Mesothelial cell of epicardium (in vitro differentiated cells): ENCODE results near the gene C16orf95. TPM values are rescaled to one million over a fixed set of nuclear protein-coding genes. Genes with fewer than 3 reads are reported as not detected.
A peak's percentile ranks its signal among the peaks of the same experiment; 100 is the strongest.

Experiments used
- DNase-seq, 2 experiments: peaks; one replicate each; pipeline ENCODE4 v3.0.0; 2021; ENCODE audit warnings: low spot score in 2 of 2; ENCODE audit not compliant: unreplicated experiment in 2 of 2
- H3K27ac Mint-ChIP-seq: 2 replicates; pipeline ENCODE4 v1.8.0; 2021; ENCODE audit warnings: mixed read lengths
- H3K27me3 Mint-ChIP-seq: 2 replicates; pipeline ENCODE4 v1.8.0; 2021; ENCODE audit warnings: low read depth, mixed read lengths
- H3K36me3 Mint-ChIP-seq: 2 replicates; pipeline ENCODE4 v1.8.0; 2021; ENCODE audit warnings: mixed read lengths
- H3K4me1 Mint-ChIP-seq: 2 replicates; pipeline ENCODE4 v1.8.0; 2021; ENCODE audit warnings: mixed read lengths
- H3K4me3 Mint-ChIP-seq: 2 replicates; pipeline ENCODE4 v1.8.0; 2021; ENCODE audit warnings: mild to moderate bottlenecking, moderate library complexity, mixed read lengths
- H3K9me3 Mint-ChIP-seq: 2 replicates; pipeline ENCODE4 v1.8.0; 2021; ENCODE audit warnings: mixed read lengths
- CTCF ChIP-seq: fragments of 200-600 bp; sonication (generic); IDR thresholded peaks from one replicate; pipeline ENCODE4 v1.5.0; 2021; ENCODE audit warnings: antibody characterized with exemption; ENCODE audit not compliant: unreplicated experiment
- total RNA-seq: library from RNA; stranded (reverse); gene quantifications from 3 replicates; pipeline ENCODE4 v1.2.1, GENCODE V29; 2021

The C16orf95 gene
- total RNA-seq, 1 donor from 2014 or later, result 4.6 TPM

GRCh38 chr16:87327798-87328495, 10.8 kb upstream of the C16orf95 start:
- Mint-ChIP-seq H3K27me3 (no peaks in the 10 kb centered on the region), H3K36me3 (peaks cover 5% of the 10 kb centered on the region), H3K9me3 (no peaks in the 10 kb centered on the region), H3K27ac (no peak overlapping the region), H3K4me1 (no peaks in the 10 kb centered on the region), H3K4me3 (no peak overlapping the region)
- DNase-seq, result no peak
- TF ChIP-seq CTCF, result no peak

- no peak overlapping the region for H3K4me3 Mint-ChIP-seq
- no peak for TF ChIP-seq CTCF
- H3K27ac Mint-ChIP-seq, result no peak overlapping the region
Observed at GRCh38 chr16:87326151-87326571, 9.0 kb upstream of the C16orf95 start.

DNA sequence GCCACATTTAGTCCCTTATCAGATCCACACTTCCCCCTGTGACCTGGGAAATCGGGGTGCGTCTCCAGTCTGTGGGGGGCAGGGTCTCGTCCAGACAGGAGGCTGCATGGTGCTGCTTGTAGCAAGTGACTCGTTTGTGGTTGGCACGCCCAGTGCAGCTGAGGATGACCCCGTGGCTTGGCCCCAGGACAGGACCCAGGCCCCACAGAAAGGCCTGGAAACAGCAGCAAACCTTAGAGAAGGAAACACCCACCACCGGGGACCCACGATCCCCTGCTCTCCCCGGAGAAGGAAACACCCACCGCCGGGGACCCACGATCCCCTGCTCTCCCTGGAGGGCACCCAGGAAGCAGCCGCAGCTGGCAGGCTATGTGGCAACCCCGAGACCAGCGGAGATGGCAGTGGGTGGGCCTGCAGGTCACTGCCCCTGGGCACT, 8.2 kb upstream of the C16orf95 start:
- Mint-ChIP-seq H3K36me3 (peaks cover 3% of the 10 kb centered on the region), H3K4me3 (no peak overlapping the region), H3K27me3 (no peaks in the 10 kb centered on the region), H3K4me1 (no peaks in the 10 kb centered on the region), H3K27ac (no peak overlapping the region), H3K9me3 (no peaks in the 10 kb centered on the region)
- TF ChIP-seq CTCF, result no peak
- DNase-seq, result no peak

More at GRCh38 chr16:87326151-87326571, 9.0 kb upstream of the C16orf95 start:
- Mint-ChIP-seq H3K4me1 (no peaks in the 10 kb centered on the region), H3K9me3 (no peaks in the 10 kb centered on the region), H3K36me3 (peaks cover 3% of the 10 kb centered on the region), H3K27me3 (no peaks in the 10 kb centered on the region)
- no peak for DNase-seq

GRCh38 chr16:87324411-87325275, 7.5 kb upstream of the C16orf95 start:
- H3K9me3 Mint-ChIP-seq, result no peaks in the 10 kb centered on the region
- no peaks in the 10 kb centered on the region for H3K4me1 Mint-ChIP-seq
- no peak overlapping the region for H3K27ac Mint-ChIP-seq
- DNase-seq, result no peak
- peaks cover 1% of the 10 kb centered on the region for H3K36me3 Mint-ChIP-seq
- peak; percentile 69 for TF ChIP-seq CTCF
- H3K4me3 Mint-ChIP-seq, result no peak overlapping the region
- H3K27me3 Mint-ChIP-seq, result no peaks in the 10 kb centered on the region

DNA sequence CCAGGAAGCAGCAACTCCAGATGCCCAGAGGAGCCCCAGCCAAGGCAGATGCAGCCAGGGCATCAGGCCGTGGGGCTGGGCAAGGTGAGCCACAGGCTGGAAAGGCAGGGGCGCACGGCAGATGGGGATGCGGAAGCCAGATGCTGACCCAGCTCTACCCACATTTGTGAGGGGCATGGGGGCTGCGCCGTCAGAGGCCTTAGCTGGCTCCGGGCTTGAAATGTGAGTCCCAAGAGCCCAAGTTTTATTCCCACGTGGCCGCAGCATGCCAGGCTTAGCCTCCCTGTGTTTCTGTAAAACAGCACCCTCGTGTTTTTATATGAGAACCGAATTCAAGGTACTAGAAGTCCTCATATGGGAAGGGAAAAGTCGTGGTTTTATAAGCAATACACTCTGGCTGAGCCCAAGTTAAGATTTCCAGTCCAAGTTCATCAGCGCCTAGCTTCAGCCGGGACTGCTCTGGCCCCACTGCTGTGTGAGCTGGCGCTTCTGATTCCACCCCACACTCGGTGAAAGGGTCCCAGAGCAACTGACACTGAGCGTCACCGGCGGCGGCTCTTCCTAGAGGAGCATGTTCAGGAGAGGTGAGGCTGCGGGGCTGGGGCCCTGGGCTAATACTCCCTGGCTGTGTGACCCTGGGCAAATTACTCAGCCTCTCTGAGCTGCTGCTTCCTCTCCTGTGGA, 6.7 kb upstream of the C16orf95 start:
- no peaks in the 10 kb centered on the region for H3K27me3 Mint-ChIP-seq
- H3K36me3 Mint-ChIP-seq, result no peaks in the 10 kb centered on the region
- no peak overlapping the region for H3K27ac Mint-ChIP-seq
- TF ChIP-seq CTCF, result no peak
- DNase-seq, result no peak
- H3K4me1 Mint-ChIP-seq, result no peaks in the 10 kb centered on the region
- H3K4me3 Mint-ChIP-seq, result no peak overlapping the region
- H3K9me3 Mint-ChIP-seq, result no peaks in the 10 kb centered on the region
